GM19239 (cell line): ENCODE data around the gene KANSL1.
"Not testable (repeated sequence)": the region's sequence is repeated elsewhere in the genome, so short reads cannot be mapped to it uniquely, and the experiment has no call there.

Source experiments
- DNase-seq: peaks from one replicate; pipeline ENCODE4 v3.0.0; 2011; ENCODE audit warnings: low spot score; ENCODE audit not compliant: insufficient read length
- FAIRE-seq: peaks from 2 replicates; lab custom pipeline; 2011; peaks lifted over from hg19 to GRCh38; lab: Jason Lieb, UNC

The KANSL1 gene

DNA sequence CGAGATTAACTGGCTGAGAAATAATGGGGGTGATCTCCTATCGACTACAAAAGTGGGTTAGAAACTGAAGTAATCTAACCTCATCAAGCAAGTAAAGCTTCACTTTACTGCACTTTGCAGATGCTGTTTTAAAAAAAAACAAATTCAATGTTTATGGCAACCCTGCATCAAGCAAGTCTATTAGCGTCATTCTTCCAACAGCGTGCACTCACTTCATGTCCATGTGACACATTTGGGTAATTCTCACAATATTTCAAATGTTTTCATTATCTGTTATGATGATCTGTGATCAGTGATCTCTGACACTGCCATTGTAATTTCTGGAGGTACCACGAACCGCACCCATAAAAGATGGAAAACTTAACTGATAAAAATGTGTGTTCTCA is 70.8 kb downstream of the KANSL1 start:
- no peak for FAIRE-seq
- no peak for DNase-seq

DNA sequence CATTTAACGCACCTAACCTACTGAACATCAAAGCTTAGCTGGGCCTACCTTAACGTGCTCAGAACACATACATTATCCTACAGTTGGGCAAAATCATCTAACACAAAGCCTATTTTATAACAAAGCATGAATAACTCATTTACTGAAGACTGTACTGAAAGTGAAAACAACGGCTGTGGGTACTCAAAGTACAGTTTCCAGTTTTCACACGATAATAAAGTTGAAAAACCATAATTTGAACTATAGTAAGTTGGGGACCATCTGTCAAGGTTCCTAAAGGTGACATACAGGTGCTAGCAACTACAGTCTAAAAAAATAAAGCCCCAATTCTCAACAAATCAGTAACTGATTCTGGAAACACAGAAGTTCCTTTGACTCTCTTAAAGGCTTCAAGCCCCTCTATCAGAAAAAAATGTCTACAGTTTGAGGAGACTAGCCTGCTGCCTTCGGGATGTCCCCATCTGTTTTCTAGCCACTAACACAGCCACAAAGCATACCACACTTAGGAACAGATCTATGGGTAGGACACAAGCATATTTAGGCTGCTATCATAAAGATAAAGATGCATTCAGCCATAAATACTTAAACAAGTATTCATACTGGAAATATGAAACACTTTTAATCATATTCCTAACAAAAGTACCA is 71.3 kb downstream of the KANSL1 start:
- FAIRE-seq (peak; percentile 78), DNase-seq (no peak)

DNA sequence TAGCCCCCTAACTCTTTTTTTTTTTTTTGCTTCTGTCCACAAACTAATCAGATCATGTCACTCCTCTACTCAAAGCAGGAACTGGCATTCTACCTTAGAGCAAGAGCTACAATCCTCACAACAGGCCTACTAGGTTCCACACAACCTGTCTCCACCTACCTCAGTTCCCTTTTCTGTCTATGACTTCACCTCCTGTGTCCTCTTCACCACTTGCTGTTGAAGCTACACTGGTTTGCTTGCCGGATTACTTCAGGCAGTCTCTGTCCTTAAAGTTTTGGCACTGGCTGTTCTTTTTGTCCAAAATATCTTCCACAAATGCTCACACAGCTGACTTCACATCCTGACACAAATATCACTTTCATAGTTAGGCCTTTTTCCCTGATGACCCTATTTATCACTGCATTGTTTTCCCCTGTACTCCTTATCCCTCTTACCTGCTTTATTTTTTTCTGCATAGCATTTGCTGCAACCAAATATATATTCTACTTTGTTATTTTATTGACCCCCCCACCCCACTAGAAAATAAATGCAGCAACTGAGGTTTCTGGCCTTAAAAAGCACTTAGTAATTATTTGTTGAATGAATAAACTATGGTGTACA is 72.0 kb downstream of the KANSL1 start:
- DNase-seq (no peak), FAIRE-seq (peak; percentile 45)

DNA sequence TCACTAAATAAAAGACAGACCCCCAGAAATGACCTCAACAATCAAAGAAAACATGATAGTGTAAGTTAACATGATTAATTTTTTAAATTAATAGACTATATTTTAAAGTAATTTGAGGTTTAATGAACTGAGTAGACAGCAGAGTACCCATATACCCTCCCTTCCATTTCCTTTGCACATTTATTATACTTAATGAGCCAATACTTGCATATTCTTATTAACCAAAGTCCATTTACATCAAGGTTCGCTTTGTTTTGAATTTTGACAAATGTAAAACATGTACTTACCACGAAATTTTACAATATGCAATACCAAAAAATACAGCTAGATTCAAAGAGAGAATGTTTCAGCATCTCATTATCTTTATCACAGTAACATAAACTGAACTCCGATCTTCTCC is 72.7 kb downstream of the KANSL1 start:
- FAIRE-seq (no peak), DNase-seq (no peak)

DNA sequence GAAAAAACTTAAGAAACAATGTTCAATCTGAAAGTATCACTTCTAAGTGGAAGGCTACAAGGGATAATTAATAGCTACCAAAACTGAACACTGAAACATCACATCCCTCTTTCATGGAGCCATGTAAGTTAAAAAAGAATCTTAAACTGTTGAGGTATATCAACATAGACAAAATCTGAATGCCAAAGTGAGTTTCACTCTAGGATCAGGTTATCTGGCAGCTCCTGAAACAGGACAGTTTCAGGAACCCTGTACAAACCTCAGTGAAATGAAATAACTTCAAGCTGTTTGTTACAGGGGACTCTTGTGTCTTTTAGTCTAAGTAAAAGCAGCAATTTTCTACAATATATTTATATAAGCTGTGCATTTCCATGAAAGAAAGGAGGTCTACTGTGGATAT is 73.2 kb downstream of the KANSL1 start:
- no peak for DNase-seq
- no peak for FAIRE-seq

DNA sequence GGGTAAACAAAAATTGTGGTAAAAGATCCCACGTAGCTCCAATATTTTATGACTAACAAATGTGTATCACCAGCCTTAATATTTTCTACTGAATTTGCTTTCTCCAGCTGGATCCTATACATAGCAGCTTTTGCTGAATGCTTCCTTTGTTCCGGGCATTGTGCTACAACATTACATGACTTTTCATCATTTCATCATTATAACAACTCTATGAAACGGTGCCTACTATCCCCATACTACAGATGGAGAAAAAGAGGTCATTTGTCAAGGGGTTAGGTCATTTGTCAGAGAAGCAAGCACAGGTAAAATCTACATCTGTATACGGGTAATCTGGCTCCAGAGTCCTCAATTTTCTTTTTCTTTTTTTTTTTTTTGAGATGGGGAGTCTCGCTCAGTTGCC is 74.3 kb downstream of the KANSL1 start:
- FAIRE-seq: no peak

DNA sequence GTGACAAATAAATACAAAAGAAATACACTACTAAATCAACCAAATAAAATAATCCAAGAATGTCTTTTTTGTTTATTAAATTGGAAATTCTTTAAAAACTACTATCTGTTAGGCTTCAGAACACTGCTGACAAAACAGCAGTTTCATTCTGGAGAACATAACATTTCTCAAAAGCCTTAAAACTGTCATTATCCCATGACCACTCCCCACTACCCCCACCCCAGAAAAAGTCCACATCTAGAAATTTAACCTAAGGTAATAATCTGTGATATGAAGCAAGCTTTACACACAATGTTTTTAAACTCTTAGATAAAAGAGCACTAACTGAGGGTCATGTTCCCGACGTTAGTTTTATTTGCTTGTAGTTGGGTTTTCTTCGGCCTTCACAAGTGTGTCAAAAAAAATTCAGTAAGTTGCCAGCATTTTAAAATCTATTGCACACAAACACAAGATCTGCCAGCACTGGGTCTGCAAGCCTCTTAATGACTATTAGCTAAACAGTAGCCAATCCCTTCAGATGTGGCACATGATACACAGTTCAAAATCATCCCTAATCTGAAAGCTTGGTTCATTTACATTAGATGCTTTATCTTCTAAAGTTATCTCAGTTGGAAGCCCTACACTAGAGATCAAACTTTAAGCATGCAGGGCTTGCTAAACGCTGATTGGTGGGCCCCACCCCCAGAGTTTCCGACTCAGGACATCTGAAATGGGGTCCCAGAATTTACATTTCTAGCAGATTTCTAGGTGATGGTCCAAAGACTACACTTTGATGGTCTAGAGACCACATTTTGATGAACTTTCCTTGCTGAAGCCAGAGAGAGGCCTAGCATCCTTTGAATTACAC is 75.2 kb downstream of the KANSL1 start:
- FAIRE-seq (no peak), DNase-seq (no peak)

More for the DNA sequence above, 74.3 kb downstream of the KANSL1 start:
- no peak for DNase-seq

DNA sequence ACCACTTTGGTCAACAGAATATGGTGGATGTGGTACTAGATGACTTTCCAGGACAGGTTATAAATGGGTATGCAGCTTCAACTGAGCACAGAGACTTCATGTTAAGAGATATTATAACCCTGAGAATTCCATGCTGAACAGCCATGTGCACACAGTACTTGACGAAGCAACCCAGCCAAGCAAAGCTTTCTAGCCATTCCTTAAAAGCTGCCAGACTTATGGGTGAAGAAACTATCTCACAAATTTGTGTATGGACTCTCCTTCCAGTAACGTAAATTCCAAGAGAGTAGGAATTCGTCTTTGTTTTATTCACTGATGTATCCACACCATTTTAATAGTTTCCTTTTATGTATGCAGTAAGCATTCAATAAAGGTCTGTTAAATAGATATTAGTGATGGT is 76.1 kb downstream of the KANSL1 start:
- no peak for DNase-seq
- FAIRE-seq: no peak

DNA sequence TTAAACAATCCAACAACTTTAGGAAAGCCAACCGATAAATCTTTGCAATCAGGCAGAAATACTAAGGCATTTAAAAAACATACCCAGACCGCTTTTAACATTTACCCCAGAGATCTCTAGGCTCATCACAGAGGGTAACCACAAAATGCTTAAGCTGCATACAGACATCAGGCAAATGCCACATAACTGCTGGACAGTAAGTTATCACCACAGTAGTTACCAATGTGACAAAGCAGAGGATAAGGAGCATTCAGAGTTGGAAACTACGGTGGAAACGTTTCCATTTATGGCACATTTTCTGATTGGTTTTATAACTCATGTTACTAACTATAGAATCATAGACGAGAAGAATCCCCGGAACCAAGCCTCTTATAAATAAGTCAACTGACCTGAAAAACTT is 77.5 kb downstream of the KANSL1 start:
- DNase-seq: no peak
- FAIRE-seq: no peak

DNA sequence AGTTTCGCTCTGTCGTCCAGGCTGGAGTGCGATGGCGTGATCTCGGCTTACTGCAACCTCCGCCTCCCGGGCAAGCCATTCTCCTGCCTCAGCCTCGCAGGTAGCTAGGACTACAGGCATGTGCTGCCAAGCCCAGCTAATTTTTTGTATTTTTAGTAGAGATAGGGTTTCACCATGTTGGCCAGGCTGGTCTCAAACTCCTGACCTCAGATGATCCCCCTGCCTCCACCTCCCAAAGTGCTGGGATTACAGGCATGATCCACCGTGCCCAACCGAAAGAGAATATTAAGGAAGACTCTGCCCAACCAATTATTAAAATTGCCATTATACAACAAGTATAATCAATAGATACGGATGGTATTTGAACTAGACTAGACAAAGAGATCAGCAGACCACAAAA is 82.0 kb downstream of the KANSL1 start:
- FAIRE-seq, DNase-seq: not testable (repeated sequence)

DNA sequence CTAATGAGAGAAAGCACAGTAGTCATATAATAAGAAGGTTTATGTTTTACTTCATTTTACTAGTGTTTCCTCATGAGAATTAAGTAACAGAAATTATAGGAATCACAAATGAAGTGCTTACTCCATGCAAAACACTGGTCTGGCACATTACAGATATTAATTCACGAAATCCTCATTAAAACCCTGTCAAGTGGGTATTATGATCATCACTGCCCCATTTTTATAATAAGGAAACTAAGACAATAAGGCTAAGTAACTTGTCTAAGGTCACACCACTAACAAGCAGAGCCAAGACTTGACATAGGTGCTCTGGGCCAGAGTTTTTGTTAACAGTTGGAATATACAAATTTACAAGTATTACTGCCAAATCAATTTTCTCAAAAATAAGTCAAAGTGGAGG is 83.0 kb downstream of the KANSL1 start:
- FAIRE-seq (no peak), DNase-seq (no peak)

DNA sequence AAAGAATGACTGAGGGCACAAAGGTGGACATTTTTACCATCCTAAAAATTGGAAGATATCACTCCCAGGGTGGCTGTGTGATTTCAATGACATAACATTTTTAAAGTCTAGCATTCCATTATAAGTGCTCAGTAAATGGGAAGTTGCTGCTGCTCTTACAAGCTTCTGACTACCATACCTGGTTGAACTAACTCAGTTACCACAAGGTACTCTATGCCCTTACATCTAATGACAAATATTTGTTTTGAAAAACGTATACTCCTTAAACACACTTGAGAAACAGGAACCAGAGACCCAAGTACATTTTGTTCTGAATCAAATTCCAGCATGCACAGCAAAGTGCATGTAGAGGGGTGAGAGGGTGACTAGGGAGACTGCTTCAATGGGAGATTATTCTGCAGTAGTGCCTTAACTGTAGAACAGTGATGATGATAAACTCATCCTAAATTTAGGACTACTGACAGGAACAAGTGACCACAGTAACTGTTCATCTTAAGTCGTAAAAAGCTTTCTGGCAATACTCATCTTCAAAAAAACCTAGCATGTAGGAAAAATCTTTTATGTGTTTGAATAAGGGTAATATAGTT is 83.5 kb downstream of the KANSL1 start:
- FAIRE-seq: peak; percentile 48
- DNase-seq: no peak

DNA sequence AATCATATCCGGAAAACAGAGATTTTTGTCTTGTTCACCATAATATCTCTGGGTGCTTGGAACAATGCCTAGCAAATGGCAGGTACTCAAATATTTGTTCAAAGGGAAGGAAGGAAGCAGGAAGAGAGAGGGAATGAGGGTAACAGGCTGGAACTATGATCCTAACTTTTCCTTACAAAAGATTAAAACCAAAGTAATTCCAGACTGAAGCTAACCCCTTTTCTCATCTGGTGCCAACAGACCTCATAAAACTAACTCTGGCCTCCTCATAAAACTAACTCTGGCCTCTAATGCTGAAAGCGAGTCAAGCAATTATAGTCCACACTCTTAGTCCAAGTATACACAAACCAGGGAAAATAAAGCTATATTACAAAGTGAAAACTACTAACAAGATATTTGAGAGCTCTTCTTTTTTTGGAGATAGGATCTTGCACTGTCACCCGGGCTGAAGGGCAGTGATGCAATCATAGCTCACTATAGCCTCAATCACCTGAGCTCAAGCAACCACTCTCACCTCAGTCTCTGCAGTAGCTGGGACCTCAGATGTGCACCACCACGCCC is 84.6 kb downstream of the KANSL1 start:
- DNase-seq (no peak), FAIRE-seq (no peak)

DNA sequence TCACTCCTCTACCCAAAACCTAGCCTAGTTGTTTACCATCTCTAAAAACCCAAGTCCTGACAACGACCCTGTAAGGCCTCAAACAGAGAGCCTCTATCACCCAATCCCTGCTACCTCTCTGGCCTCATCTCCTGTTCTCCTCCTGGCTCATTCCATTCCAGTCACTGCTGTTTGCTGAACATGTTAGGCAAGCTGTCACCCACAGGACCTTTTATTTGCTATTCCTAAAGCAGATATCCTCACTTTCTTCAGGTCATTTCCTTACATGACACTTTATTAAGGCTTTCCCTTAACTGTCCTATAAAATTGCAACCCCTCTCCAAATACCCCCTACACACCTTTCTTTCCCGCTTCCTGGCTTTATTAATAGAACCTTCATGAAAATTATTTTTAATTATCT is 85.1 kb downstream of the KANSL1 start:
- DNase-seq (no peak), FAIRE-seq (no peak)

DNA sequence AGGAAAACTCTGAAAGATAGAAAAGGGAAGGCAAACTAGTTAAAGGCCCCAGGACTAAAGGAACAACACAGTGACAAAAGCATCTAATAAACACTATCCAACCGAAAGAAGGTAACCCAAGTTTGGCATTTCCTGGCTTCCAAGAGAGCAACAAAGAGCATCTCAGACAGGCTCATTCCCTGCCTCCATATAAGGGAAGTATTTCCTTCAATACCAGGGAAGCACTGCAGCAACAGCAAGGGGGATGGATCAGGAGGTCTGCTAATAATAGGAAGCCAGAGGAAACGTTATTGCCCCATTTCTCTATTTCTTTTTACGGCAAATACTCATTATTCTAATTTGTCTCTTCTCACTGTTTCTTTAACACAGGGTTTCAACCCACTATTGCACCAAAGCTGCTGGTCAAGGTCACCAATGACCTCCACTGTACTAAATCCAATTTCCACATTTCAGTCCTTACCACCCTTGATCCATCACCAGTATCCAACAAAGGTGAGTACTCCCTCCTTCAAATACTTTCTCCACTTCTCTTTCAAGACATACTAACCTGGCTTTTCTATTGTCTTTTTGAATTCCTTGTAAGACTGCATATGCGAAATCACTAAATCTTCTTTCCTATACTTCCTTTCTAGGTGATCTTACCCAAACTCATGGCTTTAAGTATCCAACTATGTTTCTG is 86.1 kb downstream of the KANSL1 start:
- DNase-seq (no peak), FAIRE-seq (peak; percentile 18)

DNA sequence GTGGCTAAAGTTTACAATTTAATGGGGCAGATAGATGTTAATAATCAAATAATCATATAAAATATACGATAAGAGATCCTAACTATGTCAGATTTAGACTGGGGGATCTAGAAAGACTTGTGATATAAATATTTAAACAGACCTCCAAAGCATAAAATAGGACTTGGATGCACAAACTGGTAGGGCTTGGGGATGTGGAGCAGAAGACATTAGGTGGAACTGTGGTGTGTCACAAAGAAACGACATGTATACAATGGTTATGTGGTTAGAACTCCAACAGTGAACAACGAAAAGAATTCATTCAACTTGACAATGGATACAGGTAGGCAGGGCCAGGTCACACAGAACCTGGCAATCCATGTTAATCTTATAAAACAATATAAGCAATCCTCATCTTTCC is 90.4 kb downstream of the KANSL1 start:
- DNase-seq, FAIRE-seq: not testable (repeated sequence)

DNA sequence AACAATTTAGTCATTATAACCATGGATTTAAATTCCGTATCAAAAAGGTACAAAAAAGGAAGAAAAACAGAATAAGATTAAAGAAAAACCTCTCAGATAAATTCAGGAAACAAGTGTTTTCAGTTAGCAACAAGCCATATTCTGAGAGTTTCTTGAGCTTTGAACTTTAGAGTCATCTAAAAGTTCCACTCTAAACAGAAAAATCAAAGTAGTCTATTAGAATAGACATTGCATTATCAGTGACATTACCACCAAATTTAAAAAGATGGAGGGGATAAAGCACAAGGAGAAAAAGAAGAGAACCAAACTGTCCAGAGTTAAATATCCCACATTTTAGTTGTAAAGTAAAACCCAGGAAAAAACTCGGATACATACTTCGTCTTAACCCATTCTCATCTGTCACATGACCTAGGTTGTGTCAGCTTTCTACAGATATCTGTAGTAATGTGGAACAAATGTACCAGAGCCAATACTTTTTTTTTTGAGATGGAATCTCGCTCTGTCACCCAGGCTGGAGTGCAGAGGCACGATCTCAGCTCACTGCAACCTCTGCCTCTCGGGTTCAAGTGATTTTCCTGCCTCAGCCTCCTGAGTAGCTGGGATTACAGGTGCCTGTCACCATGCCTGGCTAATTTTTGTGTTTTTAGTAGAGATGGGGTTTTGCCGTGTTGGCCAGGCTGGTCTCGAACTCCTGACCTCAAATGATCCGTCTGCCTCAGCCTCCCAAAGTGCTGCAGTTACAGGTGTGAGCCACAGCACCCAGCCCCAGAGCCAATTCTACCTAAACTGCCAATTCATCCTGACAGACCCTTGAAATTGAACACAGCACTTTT is 91.2 kb downstream of the KANSL1 start:
- DNase-seq, FAIRE-seq: not testable (repeated sequence)

DNA sequence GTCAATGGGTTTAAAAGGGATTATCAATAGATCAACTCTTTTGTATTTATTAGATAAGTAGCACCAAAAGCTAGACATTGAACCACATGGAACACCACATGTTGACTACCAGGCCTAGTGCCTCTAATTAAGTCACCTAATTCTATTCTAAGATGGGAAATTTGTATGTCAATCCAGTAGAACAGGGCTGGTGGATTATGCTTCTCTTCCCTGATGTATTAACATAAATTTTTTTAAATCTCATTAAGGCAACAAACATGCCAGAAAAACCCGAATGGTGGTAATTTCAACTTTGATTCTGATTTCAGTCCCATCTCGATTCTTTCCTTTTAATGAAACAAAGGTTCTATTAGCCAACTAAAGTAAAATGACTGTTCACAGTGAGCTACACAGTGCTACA is 92.6 kb downstream of the KANSL1 start:
- no peak for FAIRE-seq
- DNase-seq: no peak

DNA sequence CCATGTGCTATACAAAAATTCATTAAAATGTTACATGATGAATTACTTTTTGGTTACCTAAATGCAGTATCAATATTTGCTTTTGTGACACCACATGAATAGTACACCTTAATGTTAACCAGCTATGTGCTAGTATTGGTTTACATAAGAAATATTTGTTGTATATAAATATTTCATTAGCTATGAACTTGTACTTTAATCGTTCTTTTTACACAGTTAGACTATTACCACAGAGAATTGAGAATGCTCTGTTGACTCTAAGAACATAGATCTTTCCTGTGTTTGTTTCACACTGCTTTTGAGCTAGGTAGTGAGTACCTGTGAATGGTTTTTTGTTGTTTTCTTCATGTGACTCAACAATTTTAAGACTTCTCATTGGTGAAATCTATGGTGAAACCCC is 93.4 kb downstream of the KANSL1 start:
- DNase-seq (no peak), FAIRE-seq (no peak)
